DOHH2 (cell line): Measurements from ENCODE around the gene NBAS.

Experiments
- H3F3A ChIP-seq: fragments of 200-600 bp; sonication (generic), shearing (Covaris generic); 2 replicates; pipeline ENCODE4 v1.6.0; 2016; ENCODE audit warnings: antibody characterized with exemption, mild to moderate bottlenecking; ENCODE audit not compliant: control insufficient read depth, insufficient read depth
- H3K27ac ChIP-seq: fragments of 200-600 bp; sonication (generic); 2 replicates; pipeline ENCODE4 v1.5.1; 2014; ENCODE audit warnings: low read depth, mild to moderate bottlenecking, low read length, moderate library complexity
- H3K27me3 ChIP-seq: fragments of 200-600 bp; sonication (generic); 2 replicates; pipeline ENCODE4 v1.6.1; 2014; ENCODE audit warnings: mild to moderate bottlenecking, low read length, mixed read lengths; ENCODE audit not compliant: control insufficient read depth
- H3K36me3 ChIP-seq: fragments of 200-600 bp; sonication (generic); 2 replicates; pipeline ENCODE4 v1.6.1; 2014; ENCODE audit warnings: mild to moderate bottlenecking, low read length, moderate library complexity, mixed read lengths; ENCODE audit not compliant: control insufficient read depth
- H3K4me1 ChIP-seq: fragments of 200-600 bp; sonication (generic); 2 replicates; pipeline ENCODE4 v1.6.1; 2014; ENCODE audit warnings: mild to moderate bottlenecking, low read length, mixed read lengths; ENCODE audit not compliant: control insufficient read depth
- H3K4me2 ChIP-seq: fragments of 200-600 bp; sonication (generic); 2 replicates; pipeline ENCODE4 v1.6.0; 2014; ENCODE audit warnings: mild to moderate bottlenecking, low read length, moderate library complexity
- H3K4me3 ChIP-seq: fragments of 200-600 bp; sonication (generic); 2 replicates; pipeline ENCODE4 v1.5.1; 2014; ENCODE audit warnings: mild to moderate bottlenecking, low read length, mixed read lengths
- H3K79me2 ChIP-seq: fragments of 200-600 bp; sonication (generic); 2 replicates; pipeline ENCODE4 v1.6.1; 2014; ENCODE audit warnings: mild to moderate bottlenecking, low read length, mixed read lengths; ENCODE audit not compliant: control insufficient read depth
- H3K9me2 ChIP-seq: fragments of 200-600 bp; sonication (generic); replicated peaks from 2 replicates; pipeline ENCODE4 v1.6.1; 2014; ENCODE audit warnings: mild to moderate bottlenecking, low read length, mixed read lengths; ENCODE audit not compliant: control insufficient read depth
- H3K9me3 ChIP-seq: fragments of 200-600 bp; sonication (generic); 2 replicates; pipeline ENCODE4 v1.6.1; 2014; ENCODE audit warnings: antibody characterized with exemption, low read length, mixed read lengths; ENCODE audit not compliant: control insufficient read depth, insufficient read depth
- H4K20me1 ChIP-seq: fragments of 200-600 bp; sonication (generic); 2 replicates; pipeline ENCODE4 v1.6.0; 2014; ENCODE audit warnings: low read depth, mild to moderate bottlenecking, antibody characterized with exemption, low read length, moderate library complexity; ENCODE audit not compliant: control insufficient read depth, insufficient read depth
- CTCF ChIP-seq: fragments of 200-600 bp; sonication (generic); IDR thresholded peaks from one replicate; pipeline ENCODE4 v1.5.1; 2014; ENCODE audit warnings: antibody characterized with exemption, mild to moderate bottlenecking, low read depth, low read length; ENCODE audit not compliant: poor library complexity, severe bottlenecking
- EZH2phosphoT487 ChIP-seq: fragments of 200-600 bp; sonication (generic); IDR thresholded peaks from 2 replicates; pipeline ENCODE4 v1.6.1; 2017; ENCODE audit warnings: borderline replicate concordance, mild to moderate bottlenecking, antibody characterized with exemption, low read length, moderate library complexity, mixed read lengths

NBAS gene

GRCh38 chr2:15136639-15137038, 424.5 kb downstream of the NBAS start:
- TF ChIP-seq EZH2phosphoT487, result no peak
- no peak for TF ChIP-seq CTCF

GRCh38 chr2:15134957-15135356, 426.2 kb downstream of the NBAS start:
- Histone ChIP-seq H3K36me3 (no peaks in the 10 kb centered on the region), H3K4me3 (no peak overlapping the region), H3K4me2 (no peak overlapping the region), H3K9me3 (peaks cover 2% of the 10 kb centered on the region; the same call in 1 of the 2 replicates), H3K79me2 (no peaks in the 10 kb centered on the region), H4K20me1 (no peaks in the 10 kb centered on the region), H3K27ac (no peak overlapping the region), H3F3A (no peaks in the 10 kb centered on the region), H3K9me2 (no peaks in the 10 kb centered on the region), H3K27me3 (no peaks in the 10 kb centered on the region), H3K4me1 (peaks cover 49% of the 10 kb centered on the region)
- TF ChIP-seq EZH2phosphoT487 (no peak), CTCF (no peak)

More at GRCh38 chr2:15136639-15137038, 424.5 kb downstream of the NBAS start:
- Histone ChIP-seq H3K4me1 (peaks cover 66% of the 10 kb centered on the region), H3K27me3 (no peaks in the 10 kb centered on the region), H3K79me2 (no peaks in the 10 kb centered on the region), H4K20me1 (no peaks in the 10 kb centered on the region), H3K9me2 (no peaks in the 10 kb centered on the region), H3K27ac (no peak overlapping the region), H3K4me3 (no peak overlapping the region), H3K9me3 (peaks cover 5% of the 10 kb centered on the region; the same call in 1 of the 2 replicates), H3F3A (peaks cover 3% of the 10 kb centered on the region), H3K4me2 (no peak overlapping the region), H3K36me3 (peaks cover 3% of the 10 kb centered on the region; the same call in 1 of the 2 replicates)

GRCh38 chr2:15133461-15133860, 427.7 kb downstream of the NBAS start:
- Histone ChIP-seq H3K79me2 (no peaks in the 10 kb centered on the region), H3K4me2 (no peak overlapping the region), H3K9me2 (no peaks in the 10 kb centered on the region), H3K27me3 (no peaks in the 10 kb centered on the region), H3K27ac (no peak overlapping the region), H3K4me1 (peaks cover 34% of the 10 kb centered on the region), H3K9me3 (no peaks in the 10 kb centered on the region), H3K36me3 (no peaks in the 10 kb centered on the region), H4K20me1 (no peaks in the 10 kb centered on the region), H3F3A (no peaks in the 10 kb centered on the region), H3K4me3 (no peak overlapping the region)
- TF ChIP-seq CTCF (no peak), EZH2phosphoT487 (no peak)

- H4K20me1 ChIP-seq, result no peaks in the 10 kb centered on the region
- H3K27ac ChIP-seq, result no peak overlapping the region
- no peaks in the 10 kb centered on the region for H3K27me3 ChIP-seq
- TF ChIP-seq CTCF (no peak), EZH2phosphoT487 (no peak)
- no peaks in the 10 kb centered on the region for H3K36me3 ChIP-seq
- H3K9me3 ChIP-seq, result no peaks in the 10 kb centered on the region
- peaks cover 18% of the 10 kb centered on the region for H3K4me1 ChIP-seq
- no peak overlapping the region for H3K4me2 ChIP-seq
- H3K9me2 ChIP-seq, result no peaks in the 10 kb centered on the region
- no peaks in the 10 kb centered on the region for H3K79me2 ChIP-seq
- H3K4me3 ChIP-seq, result no peak overlapping the region
- no peaks in the 10 kb centered on the region for H3F3A ChIP-seq
Measured at GRCh38 chr2:15128846-15129245, 432.3 kb downstream of the NBAS start.
